ENCODE results near the gene RMND5B.

The RMND5B gene

DNA sequence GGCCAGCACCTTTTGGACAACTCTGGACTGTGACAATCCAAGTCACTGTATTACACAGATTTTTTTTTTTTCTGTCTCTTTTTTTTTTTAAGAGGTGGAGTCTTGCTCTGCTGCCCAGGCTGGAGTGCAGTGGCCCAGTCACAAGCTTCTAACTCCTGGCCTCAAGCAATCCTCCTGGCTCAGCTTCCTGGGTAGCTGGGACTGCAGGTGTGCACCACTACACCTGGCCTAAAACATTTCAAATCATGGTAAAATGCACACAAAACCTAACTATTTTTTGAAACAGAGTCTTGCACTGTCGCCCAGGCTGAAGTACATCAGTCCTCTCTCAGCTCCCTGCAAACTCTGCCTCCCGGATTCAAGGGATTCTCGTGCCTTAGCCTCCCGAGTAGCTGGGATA is 24.7 kb upstream of the RMND5B start:
- H3K27me3 ChIP-seq: peaks cover 25% of the 10 kb centered on the region

DNA sequence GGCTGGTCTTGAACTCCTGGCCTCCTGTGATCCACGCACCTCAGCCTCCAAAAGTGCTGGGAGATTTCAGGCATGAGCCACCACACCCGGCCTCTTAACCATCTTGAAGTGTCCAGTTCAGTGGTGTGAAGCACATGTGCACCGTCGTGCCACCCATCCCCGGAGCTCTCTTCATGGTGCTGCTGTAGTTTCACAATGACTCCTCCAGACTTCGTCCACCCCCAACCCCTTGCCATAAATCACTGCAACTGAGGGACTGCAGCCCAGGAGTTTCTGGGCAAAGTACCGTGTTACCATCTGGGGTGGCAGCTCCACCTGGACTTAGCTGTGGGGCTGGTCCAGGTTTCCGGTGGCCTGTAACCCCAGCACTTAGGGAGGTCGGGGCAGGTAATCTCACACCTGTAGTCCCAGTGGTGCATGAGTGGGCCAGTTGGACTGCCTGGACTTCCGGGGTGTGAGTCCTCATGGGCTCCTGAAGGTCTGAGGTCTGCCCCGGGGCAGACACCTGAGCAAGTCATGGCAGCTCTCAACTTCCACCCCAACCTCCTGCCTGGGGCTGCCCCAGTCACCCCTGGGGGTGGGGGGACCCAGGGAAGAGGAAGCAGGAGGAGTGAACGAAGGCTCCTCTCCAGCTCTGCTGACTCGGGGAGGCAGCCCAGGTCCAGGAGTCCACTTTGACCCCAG is 24.1 kb upstream of the RMND5B start:
- TF ChIP-seq, protein P1, sequence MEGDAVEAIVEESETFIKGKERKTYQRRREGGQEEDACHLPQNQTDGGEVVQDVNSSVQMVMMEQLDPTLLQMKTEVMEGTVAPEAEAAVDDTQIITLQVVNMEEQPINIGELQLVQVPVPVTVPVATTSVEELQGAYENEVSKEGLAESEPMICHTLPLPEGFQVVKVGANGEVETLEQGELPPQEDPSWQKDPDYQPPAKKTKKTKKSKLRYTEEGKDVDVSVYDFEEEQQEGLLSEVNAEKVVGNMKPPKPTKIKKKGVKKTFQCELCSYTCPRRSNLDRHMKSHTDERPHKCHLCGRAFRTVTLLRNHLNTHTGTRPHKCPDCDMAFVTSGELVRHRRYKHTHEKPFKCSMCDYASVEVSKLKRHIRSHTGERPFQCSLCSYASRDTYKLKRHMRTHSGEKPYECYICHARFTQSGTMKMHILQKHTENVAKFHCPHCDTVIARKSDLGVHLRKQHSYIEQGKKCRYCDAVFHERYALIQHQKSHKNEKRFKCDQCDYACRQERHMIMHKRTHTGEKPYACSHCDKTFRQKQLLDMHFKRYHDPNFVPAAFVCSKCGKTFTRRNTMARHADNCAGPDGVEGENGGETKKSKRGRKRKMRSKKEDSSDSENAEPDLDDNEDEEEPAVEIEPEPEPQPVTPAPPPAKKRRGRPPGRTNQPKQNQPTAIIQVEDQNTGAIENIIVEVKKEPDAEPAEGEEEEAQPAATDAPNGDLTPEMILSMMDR (IDR thresholded peaks at IDR 0.05): no peak

More for the DNA sequence above, 24.7 kb upstream of the RMND5B start:
- H3K9me3 ChIP-seq: no peaks in the 10 kb centered on the region
- H3K27ac ChIP-seq: no peak overlapping the region
- no peak overlapping the region for H3K4me3 ChIP-seq (ENCODE audit: low read depth in 1 of 2, low read length in 1 of 2)
- H3K4me1 ChIP-seq (ENCODE audit: control insufficient read depth in 1 of 2, insufficient read depth in 1 of 2, low read depth in 1 of 2, low read length in 1 of 2): peaks cover 10 to 11% of the 10 kb centered on the region in 2 experiments
- H3K36me3 ChIP-seq: no peaks in the 10 kb centered on the region
- TF ChIP-seq, protein P1 (IDR thresholded peaks at IDR 0.05): no peak

DNA sequence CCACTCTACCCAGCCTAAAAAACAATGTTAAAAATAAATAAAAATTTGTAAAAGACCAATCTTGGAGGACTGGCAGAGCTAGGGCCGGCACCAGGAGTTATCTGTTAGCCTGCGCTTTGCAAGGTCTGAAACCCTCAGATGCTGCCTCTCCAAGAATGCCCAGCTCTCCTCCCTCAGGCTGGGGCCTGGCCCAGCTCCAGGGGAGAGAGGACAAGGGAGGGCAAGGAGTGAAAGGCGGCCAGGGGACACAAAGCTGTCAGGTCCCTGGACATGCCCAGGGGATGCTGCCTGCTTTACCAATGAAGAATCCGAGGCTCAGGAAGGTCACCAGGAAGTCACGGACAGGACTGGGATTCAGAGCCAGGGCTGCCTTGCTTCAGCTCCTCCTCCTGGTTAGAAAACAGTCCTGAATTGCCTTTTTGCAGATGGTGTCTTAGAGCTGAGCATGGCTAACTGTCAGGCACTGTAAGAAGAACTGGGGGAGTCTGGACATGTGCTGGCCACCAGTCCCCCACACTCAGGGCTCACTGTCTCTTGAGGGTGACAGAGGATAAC is 23.0 kb upstream of the RMND5B start:
- Histone ChIP-seq H3K36me3 (no peaks in the 10 kb centered on the region), H3K4me1 (ENCODE audit: control insufficient read depth in 1 of 2, insufficient read depth in 1 of 2, low read depth in 1 of 2, low read length in 1 of 2) (peaks cover 10 to 12% of the 10 kb centered on the region in 2 experiments), H3K27me3 (peaks cover 43% of the 10 kb centered on the region), H3K27ac (no peak overlapping the region), H3K9me3 (no peaks in the 10 kb centered on the region), H3K4me3 (ENCODE audit: low read depth in 1 of 2, low read length in 1 of 2) (no peak overlapping the region)
- TF ChIP-seq, protein P1 (IDR thresholded peaks at IDR 0.05): no peak

More for the DNA sequence above, 24.1 kb upstream of the RMND5B start:
- Histone ChIP-seq H3K4me3 (ENCODE audit: low read depth in 1 of 2, low read length in 1 of 2) (no peak overlapping the region), H3K9me3 (no peaks in the 10 kb centered on the region), H3K36me3 (no peaks in the 10 kb centered on the region), H3K4me1 (ENCODE audit: control insufficient read depth in 1 of 2, insufficient read depth in 1 of 2, low read depth in 1 of 2, low read length in 1 of 2) (peaks cover 10 to 11% of the 10 kb centered on the region in 2 experiments), H3K27me3 (peaks cover 31% of the 10 kb centered on the region), H3K27ac (no peak overlapping the region)

DNA sequence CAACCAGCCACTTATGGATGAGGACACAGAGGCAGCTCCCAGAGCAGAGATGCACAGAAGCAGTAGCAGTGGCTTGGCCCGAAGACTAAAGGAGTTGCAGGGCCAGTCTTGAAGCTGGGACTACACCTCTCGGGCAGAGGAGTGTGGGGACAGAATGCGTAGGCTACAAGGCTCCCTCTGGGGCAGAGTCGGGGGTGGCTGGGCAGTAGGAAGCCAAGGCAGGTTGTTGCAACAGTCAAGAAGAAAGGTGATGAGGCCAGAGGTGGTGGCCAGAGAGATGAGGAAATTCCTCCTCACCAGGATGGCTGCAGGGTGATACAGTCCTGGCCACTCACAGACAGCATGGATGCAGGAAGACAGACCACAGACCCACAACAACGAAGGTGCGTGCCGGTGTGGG is 22.4 kb upstream of the RMND5B start:
- TF ChIP-seq, protein P1 (IDR thresholded peaks at IDR 0.05): no peak
- H3K27me3 ChIP-seq: peaks cover 49% of the 10 kb centered on the region

DNA sequence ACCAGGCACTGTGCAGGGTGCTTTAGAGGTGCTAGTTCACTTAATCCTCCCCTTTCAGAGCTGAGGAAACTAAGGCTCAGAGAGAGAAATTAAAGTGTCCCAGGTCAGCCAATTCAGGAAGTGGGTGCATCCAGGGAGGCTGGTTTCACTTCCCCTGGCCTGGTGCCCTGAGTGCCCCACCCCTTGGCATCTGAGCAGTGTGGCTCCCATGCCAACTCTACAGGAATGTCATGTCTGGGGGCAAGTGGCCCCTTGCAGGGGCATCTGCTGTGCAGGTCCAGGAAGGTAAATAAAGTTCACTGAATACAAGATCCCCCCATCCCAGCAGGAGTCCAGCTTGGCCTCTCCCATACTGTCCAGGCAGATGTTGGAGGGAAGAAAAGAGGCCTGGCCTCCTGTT is 21.8 kb upstream of the RMND5B start:
- Histone ChIP-seq H3K27ac (no peak overlapping the region), H3K9me3 (no peaks in the 10 kb centered on the region), H3K4me3 (ENCODE audit: low read depth in 1 of 2, low read length in 1 of 2) (no peak overlapping the region), H3K36me3 (no peaks in the 10 kb centered on the region), H3K4me1 (ENCODE audit: control insufficient read depth in 1 of 2, insufficient read depth in 1 of 2, low read depth in 1 of 2, low read length in 1 of 2) (peaks cover 20 to 21% of the 10 kb centered on the region in 2 experiments), H3K27me3 (peaks cover 54% of the 10 kb centered on the region)
- TF ChIP-seq, protein P1 (IDR thresholded peaks at IDR 0.05): no peak

More for the DNA sequence above, 22.4 kb upstream of the RMND5B start:
- H3K27ac ChIP-seq: no peak overlapping the region
- H3K4me3 ChIP-seq (ENCODE audit: low read depth in 1 of 2, low read length in 1 of 2): no peak overlapping the region
- no peaks in the 10 kb centered on the region for H3K9me3 ChIP-seq
- no peaks in the 10 kb centered on the region for H3K36me3 ChIP-seq
- H3K4me1 ChIP-seq (ENCODE audit: control insufficient read depth in 1 of 2, insufficient read depth in 1 of 2, low read depth in 1 of 2, low read length in 1 of 2): peaks cover 15 to 16% of the 10 kb centered on the region in 2 experiments

All from neutrophil (primary cell).